ENCODE measurements around the gene PALLD. TPM values are rescaled to one million over a fixed set of nuclear protein-coding genes. Genes with fewer than 3 reads are reported as not detected.
A peak's percentile ranks its signal among the peaks of the same experiment; 100 is the strongest.
"Not testable (repeated sequence)": the region's sequence is repeated elsewhere in the genome, so short reads cannot be mapped to it uniquely, and the experiment has no call there.

The PALLD gene
- polyA plus RNA-seq, 1 donor (not counting 4 experiments of a cell fraction or from before 2014, with no cell fraction given): 136 TPM

- Histone ChIP-seq H3K36me3 (ENCODE audit: control insufficient read depth in 2 of 2, extremely low read depth in 1 of 2, insufficient read depth in 2 of 2, low read length in 2 of 2) (no peaks in the 10 kb centered on the region), H3K9me1 (ENCODE audit: control insufficient read depth, extremely low read depth, insufficient read depth, low read length) (no peaks in the 10 kb centered on the region), H3K4me2 (ENCODE audit: control insufficient read depth, extremely low read depth, insufficient read depth, low read depth, low read length) (no peak overlapping the region), H4K20me1 (ENCODE audit: control insufficient read depth, extremely low read depth, insufficient read depth, low read length) (no peaks in the 10 kb centered on the region), H3K4me1 (ENCODE audit: control insufficient read depth, extremely low read depth, insufficient read depth, low read length) (no peaks in the 10 kb centered on the region), H3K27ac (ENCODE audit: control insufficient read depth, insufficient read depth, low read length) (no peak overlapping the region), H3K4me3 (ENCODE audit: control insufficient read depth in 2 of 3, extremely low read depth in 1 of 3, insufficient read depth in 2 of 3, low read depth in 1 of 3, low read length in 3 of 3) (no peak overlapping the region), H3K9ac (ENCODE audit: control insufficient read depth, extremely low read depth, insufficient read depth, low read length) (no peak overlapping the region), H2AFZ (ENCODE audit: control insufficient read depth, low read length) (no peak overlapping the region), H3K79me2 (ENCODE audit: control insufficient read depth, insufficient read depth, low read length) (no peaks in the 10 kb centered on the region), H3K27me3 (ENCODE audit: control insufficient read depth, extremely low read depth, insufficient read depth, low read length) (no peaks in the 10 kb centered on the region), H3K9me3 (ENCODE audit: control insufficient read depth, low read depth, low read length) (no peaks in the 10 kb centered on the region)
- DNase-seq (ENCODE audit: low read depth, low spot score): no peak
- dilution Hi-C loops (cut with MboI; ENCODE audit: extremely low pct_ligation_motif_present, low sequenced_read_pairs): no loop called here
- FAIRE-seq: peak; percentile 23
- no peak for TF ChIP-seq CTCF (optimal IDR thresholded peaks at IDR 0.05 in 1 of 3, IDR thresholded peaks at IDR 0.05 in 1 of 3, conservative IDR thresholded peaks at IDR 0.05 in 1 of 3; ENCODE audit: extremely low read depth in 1 of 3, insufficient read depth in 2 of 3, low read length in 3 of 3)
- no peak for TF ChIP-seq EZH2 (IDR thresholded peaks at IDR 0.05; ENCODE audit: low read length)
These were observed 448.4 kb downstream of the PALLD start for GRCh38 chr4:168945291-168945690.

GRCh38 chr4:168952821-168953246 is 456.0 kb downstream of the PALLD start:
- H3K79me2 ChIP-seq (ENCODE audit: control insufficient read depth, insufficient read depth, low read length); H3K36me3 ChIP-seq (ENCODE audit: control insufficient read depth in 2 of 2, extremely low read depth in 1 of 2, insufficient read depth in 2 of 2, low read length in 2 of 2); H4K20me1 ChIP-seq (ENCODE audit: control insufficient read depth, extremely low read depth, insufficient read depth, low read length); H3K9me1 ChIP-seq (ENCODE audit: control insufficient read depth, extremely low read depth, insufficient read depth, low read length); dilution Hi-C loops (cut with MboI; ENCODE audit: extremely low pct_ligation_motif_present, low sequenced_read_pairs); H3K9ac ChIP-seq (ENCODE audit: control insufficient read depth, extremely low read depth, insufficient read depth, low read length); H3K27me3 ChIP-seq (ENCODE audit: control insufficient read depth, extremely low read depth, insufficient read depth, low read length); H3K4me3 ChIP-seq (ENCODE audit: control insufficient read depth in 2 of 3, extremely low read depth in 1 of 3, insufficient read depth in 2 of 3, low read depth in 1 of 3, low read length in 3 of 3); H3K9me3 ChIP-seq (ENCODE audit: control insufficient read depth, low read depth, low read length); H3K4me1 ChIP-seq (ENCODE audit: control insufficient read depth, extremely low read depth, insufficient read depth, low read length): not testable (repeated sequence)
- Histone ChIP-seq H3K27ac (ENCODE audit: control insufficient read depth, insufficient read depth, low read length) (peak overlapping the region; percentile 41), H3K4me2 (ENCODE audit: control insufficient read depth, extremely low read depth, insufficient read depth, low read depth, low read length) (peak overlapping the region; percentile 16), H2AFZ (ENCODE audit: control insufficient read depth, low read length) (peak overlapping the region; percentile 89)
- FAIRE-seq (peak; percentile 57), DNase-seq (ENCODE audit: low read depth, low spot score) (peak; percentile 5)

GRCh38 chr4:168955674-168956073 is 458.8 kb downstream of the PALLD start:
- dilution Hi-C loops (cut with MboI; ENCODE audit: extremely low pct_ligation_motif_present, low sequenced_read_pairs): no loop called here
- FAIRE-seq (no peak), DNase-seq (ENCODE audit: low read depth, low spot score) (no peak)
- Histone ChIP-seq H3K27me3 (ENCODE audit: control insufficient read depth, extremely low read depth, insufficient read depth, low read length) (no peaks in the 10 kb centered on the region), H3K27ac (ENCODE audit: control insufficient read depth, insufficient read depth, low read length) (no peak overlapping the region), H3K4me2 (ENCODE audit: control insufficient read depth, extremely low read depth, insufficient read depth, low read depth, low read length) (no peak overlapping the region), H3K9me1 (ENCODE audit: control insufficient read depth, extremely low read depth, insufficient read depth, low read length) (no peaks in the 10 kb centered on the region), H3K36me3 (ENCODE audit: control insufficient read depth in 2 of 2, extremely low read depth in 1 of 2, insufficient read depth in 2 of 2, low read length in 2 of 2) (no peaks in the 10 kb centered on the region), H3K79me2 (ENCODE audit: control insufficient read depth, insufficient read depth, low read length) (no peaks in the 10 kb centered on the region), H3K4me3 (ENCODE audit: control insufficient read depth in 2 of 3, extremely low read depth in 1 of 3, insufficient read depth in 2 of 3, low read depth in 1 of 3, low read length in 3 of 3) (no peak overlapping the region), H2AFZ (ENCODE audit: control insufficient read depth, low read length) (no peak overlapping the region), H4K20me1 (ENCODE audit: control insufficient read depth, extremely low read depth, insufficient read depth, low read length) (no peaks in the 10 kb centered on the region), H3K9me3 (ENCODE audit: control insufficient read depth, low read depth, low read length) (no peaks in the 10 kb centered on the region), H3K4me1 (ENCODE audit: control insufficient read depth, extremely low read depth, insufficient read depth, low read length) (peaks cover 7% of the 10 kb centered on the region), H3K9ac (ENCODE audit: control insufficient read depth, extremely low read depth, insufficient read depth, low read length) (no peak overlapping the region)
- no peak for TF ChIP-seq CTCF (optimal IDR thresholded peaks at IDR 0.05 in 1 of 3, IDR thresholded peaks at IDR 0.05 in 1 of 3, conservative IDR thresholded peaks at IDR 0.05 in 1 of 3; ENCODE audit: extremely low read depth in 1 of 3, insufficient read depth in 2 of 3, low read length in 3 of 3)
- TF ChIP-seq EZH2 (IDR thresholded peaks at IDR 0.05; ENCODE audit: low read length): no peak

All from keratinocyte (primary cell).